PC-3 (cell line): ENCODE measurements around the gene PACS1. TPM values are rescaled to one million over a fixed set of nuclear protein-coding genes. Genes with fewer than 3 reads are reported as not detected.
"Not testable (repeated sequence)": the region's sequence is repeated elsewhere in the genome, so short reads cannot be mapped to it uniquely, and the experiment has no call there.

Source experiments
- ATAC-seq: fragments of 200-7000 bp; cut with Tn5 transposase; 2 replicates; pipeline ENCODE4 v1.9.1; 2020; ENCODE audit warnings: mild to moderate bottlenecking, moderate library complexity
- BruUV-seq: library from RNA; stranded (reverse); fragments of 400-500 nt; replicated peaks from 2 replicates; lab custom pipeline; 2021; lab: Mats Ljungman, UMichigan
- CTCF ChIA-PET: fragments of 300-600 bp; sonication (Branson Sonifier 250); formaldehyde crosslinking; loops from one replicate; lab custom pipeline; 2022; ENCODE audit warnings: antibody characterized with exemption; lab: Charles Lee
- POLR2A ChIA-PET: fragments of 300-600 bp; sonication (Branson Sonifier 250); formaldehyde crosslinking; loops from one replicate; lab custom pipeline; 2022; ENCODE audit warnings: antibody characterized with exemption; ENCODE audit not compliant: unreplicated experiment; lab: Charles Lee
- DNase-seq: peaks from one replicate; pipeline ENCODE4 v3.0.0-alpha.2; 2015
- H2AFZ ChIP-seq: fragments of 300-600 bp; sonication (generic); 2 replicates; pipeline ENCODE4 v1.6.0; 2016; ENCODE audit warnings: antibody characterized with exemption, low read length
- H3F3A ChIP-seq: fragments of 300-600 bp; sonication (generic); one replicate; pipeline ENCODE4 v1.6.0; 2017; ENCODE audit warnings: antibody characterized with exemption, low read length, control low read depth, mild to moderate bottlenecking; ENCODE audit not compliant: unreplicated experiment
- H3K27ac ChIP-seq: fragments of 300-600 bp; sonication (generic); 2 replicates; pipeline ENCODE4 v1.5.1; 2016; ENCODE audit warnings: mild to moderate bottlenecking, low read length
- H3K27me3 ChIP-seq: fragments of 300-600 bp; sonication (generic); 2 replicates; pipeline ENCODE4 v1.6.1; 2016; ENCODE audit warnings: low read length, mixed read lengths
- H3K36me3 ChIP-seq: fragments of 300-600 bp; sonication (generic); 2 replicates; pipeline ENCODE4 v1.6.1; 2016; ENCODE audit warnings: low read depth, mixed run types, low read length, mixed read lengths
- H3K4me1 ChIP-seq: fragments of 300-600 bp; sonication (generic); 2 replicates; pipeline ENCODE4 v1.5.1; 2016; ENCODE audit warnings: low read length; ENCODE audit not compliant: insufficient read depth
- H3K4me2 ChIP-seq: fragments of 300-600 bp; sonication (generic); 2 replicates; pipeline ENCODE4 v1.6.0; 2016; ENCODE audit warnings: low read length
- H3K4me3 ChIP-seq: fragments of 300-600 bp; sonication (generic); 2 replicates; pipeline ENCODE4 v1.5.1; 2016; ENCODE audit warnings: mild to moderate bottlenecking, low read length, mixed read lengths
- H3K79me2 ChIP-seq: fragments of 300-600 bp; sonication (generic); 2 replicates; pipeline ENCODE4 v1.6.1; 2017; ENCODE audit warnings: low read length, mixed read lengths
- H3K9ac ChIP-seq: fragments of 300-600 bp; sonication (generic); 2 replicates; pipeline ENCODE4 v1.6.0; 2016; ENCODE audit warnings: mild to moderate bottlenecking, low read length
- H3K9me2 ChIP-seq: fragments of 300-600 bp; sonication (generic); replicated peaks from 2 replicates; pipeline ENCODE4 v1.6.1; 2016; ENCODE audit warnings: mixed run types, low read length, mixed read lengths
- H3K9me3 ChIP-seq: fragments of 300-600 bp; sonication (generic); 2 replicates; pipeline ENCODE4 v1.6.1; 2016; ENCODE audit warnings: low read length, mixed read lengths
- H4K20me1 ChIP-seq: fragments of 300-600 bp; sonication (generic); 2 replicates; pipeline ENCODE4 v1.6.1; 2016; ENCODE audit warnings: low read length, mixed read lengths
- EZH2 ChIP-seq: fragments of 300-600 bp; sonication (generic); IDR thresholded peaks from one replicate; pipeline ENCODE4 v1.6.1; 2017; ENCODE audit warnings: antibody characterized with exemption, mild to moderate bottlenecking, low read length; ENCODE audit not compliant: unreplicated experiment
- EZH2phosphoT487 ChIP-seq: fragments of 300-600 bp; sonication (generic); IDR thresholded peaks from 2 replicates; pipeline ENCODE4 v1.6.1; 2018; ENCODE audit warnings: mild to moderate bottlenecking, antibody characterized with exemption, low read length, borderline replicate concordance
- intact Hi-C: fragments of 100-400 bp; cut with micrococcal nuclease; formaldehyde crosslinking; loops from 2 replicates; pipeline ENCODE4 v1.9.0; 2023
- total RNA-seq: library from RNA; depleted of rRNA; stranded (reverse); fragments of >200 nt; gene quantifications from 2 replicates; pipeline ENCODE4 v1.2.3, GENCODE V29; 2014
- TF ChIP-seq, protein P1 (sequence below): fragments of 300-600 bp; sonication (generic); conservative IDR thresholded peaks from 2 replicates; pipeline ENCODE4 v1.5.1; 2017; ENCODE audit warnings: antibody characterized with exemption, low read depth, mild to moderate bottlenecking, low read length

The PACS1 gene
- total RNA-seq, 1 experiment from 2014 or later, result 28.7 TPM

DNA sequence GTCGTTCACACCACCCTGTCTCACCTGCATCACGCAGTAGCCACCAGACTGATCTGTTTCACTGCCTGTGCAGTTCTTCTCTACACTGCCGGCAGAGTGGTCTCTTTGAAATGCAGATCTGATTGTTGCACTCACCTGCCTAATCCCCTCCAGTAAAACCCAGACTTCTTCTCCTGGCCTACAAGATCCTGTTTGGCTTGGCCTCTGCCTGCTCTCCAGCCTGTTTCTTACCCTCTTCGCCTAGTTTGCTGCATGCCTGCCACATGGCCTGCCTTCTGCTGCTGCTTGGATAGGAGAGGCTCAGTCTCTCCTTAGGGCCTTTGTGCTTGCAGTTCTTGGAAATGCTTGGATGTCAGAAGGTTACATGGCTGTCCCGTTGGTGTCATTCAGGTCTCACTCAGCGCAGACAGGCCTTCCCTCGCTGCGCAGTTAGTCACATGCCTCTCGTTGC, 42.0 kb downstream of the PACS1 start:
- H3K79me2 ChIP-seq, result peaks cover 73% of the 10 kb centered on the region
- ChIA-PET POLR2A (no interaction called here), CTCF (no interaction called here)
- peak overlapping the region; percentile 60 for H3K9ac ChIP-seq
- no peaks in the 10 kb centered on the region for H4K20me1 ChIP-seq
- H3K9me2 ChIP-seq, result no peaks in the 10 kb centered on the region
- no peaks in the 10 kb centered on the region for H3K9me3 ChIP-seq
- no peak for DNase-seq
- no TSS peak for BruUV-seq
- ATAC-seq, result no peak
- H3K27ac ChIP-seq, result peak overlapping the region; percentile 95
- peaks cover 18% of the 10 kb centered on the region for H3F3A ChIP-seq
- peak overlapping the region; percentile 83 for H3K4me2 ChIP-seq
- no peaks in the 10 kb centered on the region for H3K36me3 ChIP-seq
- no peak for TF ChIP-seq EZH2
- TF ChIP-seq, protein P1, sequence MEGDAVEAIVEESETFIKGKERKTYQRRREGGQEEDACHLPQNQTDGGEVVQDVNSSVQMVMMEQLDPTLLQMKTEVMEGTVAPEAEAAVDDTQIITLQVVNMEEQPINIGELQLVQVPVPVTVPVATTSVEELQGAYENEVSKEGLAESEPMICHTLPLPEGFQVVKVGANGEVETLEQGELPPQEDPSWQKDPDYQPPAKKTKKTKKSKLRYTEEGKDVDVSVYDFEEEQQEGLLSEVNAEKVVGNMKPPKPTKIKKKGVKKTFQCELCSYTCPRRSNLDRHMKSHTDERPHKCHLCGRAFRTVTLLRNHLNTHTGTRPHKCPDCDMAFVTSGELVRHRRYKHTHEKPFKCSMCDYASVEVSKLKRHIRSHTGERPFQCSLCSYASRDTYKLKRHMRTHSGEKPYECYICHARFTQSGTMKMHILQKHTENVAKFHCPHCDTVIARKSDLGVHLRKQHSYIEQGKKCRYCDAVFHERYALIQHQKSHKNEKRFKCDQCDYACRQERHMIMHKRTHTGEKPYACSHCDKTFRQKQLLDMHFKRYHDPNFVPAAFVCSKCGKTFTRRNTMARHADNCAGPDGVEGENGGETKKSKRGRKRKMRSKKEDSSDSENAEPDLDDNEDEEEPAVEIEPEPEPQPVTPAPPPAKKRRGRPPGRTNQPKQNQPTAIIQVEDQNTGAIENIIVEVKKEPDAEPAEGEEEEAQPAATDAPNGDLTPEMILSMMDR, result no peak
- TF ChIP-seq EZH2phosphoT487, result no peak
- H3K27me3 ChIP-seq, result no peaks in the 10 kb centered on the region
- no peak overlapping the region for H2AFZ ChIP-seq
- intact Hi-C loops, result loop anchor here (5.0 kb wide), 1 partner anchor 40 kb away; the partner anchor contains the start of gene PACS1
- peaks cover 62% of the 10 kb centered on the region for H3K4me1 ChIP-seq
- H3K4me3 ChIP-seq, result peak overlapping the region; percentile 54

DNA sequence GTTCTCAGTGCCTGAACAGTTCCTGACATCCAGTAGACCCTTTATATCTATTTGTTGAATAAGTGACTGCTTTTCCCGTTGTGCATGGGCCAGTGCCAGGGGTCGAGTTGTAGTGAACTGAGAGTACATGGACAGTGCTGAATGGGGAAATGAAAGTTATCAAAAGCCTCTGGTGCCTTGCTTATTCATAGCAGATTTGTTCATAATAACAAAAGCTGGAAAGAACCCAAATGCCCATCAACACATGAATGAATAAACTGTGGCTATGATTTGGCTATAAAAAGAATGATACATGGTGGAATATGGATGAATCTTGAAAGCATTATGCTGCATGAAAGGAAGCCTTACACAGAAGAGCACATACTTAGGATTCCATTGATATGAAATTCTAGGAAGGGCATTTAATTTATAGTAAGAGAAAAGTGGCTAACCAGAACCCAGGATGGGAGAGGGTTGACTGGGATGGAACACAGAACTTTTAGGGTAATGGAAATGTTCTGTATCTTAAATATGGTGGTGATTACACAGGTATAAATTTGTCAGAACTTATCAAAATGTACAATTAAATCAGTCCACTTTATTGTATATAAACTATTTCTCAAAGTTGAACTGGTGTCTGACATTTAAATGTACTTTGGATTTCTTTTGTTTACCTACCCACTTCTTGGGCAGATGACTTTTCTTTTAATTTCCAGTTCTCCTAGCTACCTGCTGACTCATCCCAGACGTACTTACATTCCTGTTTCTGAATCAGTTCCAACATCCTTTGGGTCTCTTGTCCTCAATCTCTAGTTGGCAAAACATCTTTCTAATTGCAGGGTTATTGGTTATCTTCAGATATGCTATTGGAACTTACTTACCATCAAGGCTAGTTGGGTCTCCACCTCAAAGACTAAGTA, 42.8 kb downstream of the PACS1 start:
- BruUV-seq, result no TSS peak
- Histone ChIP-seq H3K27me3 (no peaks in the 10 kb centered on the region), H3K9ac (peak overlapping the region; percentile 60), H3K4me3 (peak overlapping the region; percentile 54), H4K20me1 (no peaks in the 10 kb centered on the region), H3K79me2 (peaks cover 72% of the 10 kb centered on the region), H2AFZ (no peak overlapping the region), H3F3A (peaks cover 18% of the 10 kb centered on the region), H3K9me3 (no peaks in the 10 kb centered on the region), H3K36me3 (no peaks in the 10 kb centered on the region), H3K27ac (peak overlapping the region; percentile 95), H3K4me1 (peaks cover 56% of the 10 kb centered on the region), H3K4me2 (peak overlapping the region; percentile 83), H3K9me2 (no peaks in the 10 kb centered on the region)
- DNase-seq (peak; percentile 98), ATAC-seq (peak; percentile 85)
- TF ChIP-seq EZH2 (no peak), EZH2phosphoT487 (no peak)
- TF ChIP-seq, protein P1, result no peak
- POLR2A ChIA-PET, result interaction anchor here (0.5 kb wide), 1 partner anchor 42 kb away, joined by 3 read pairs; no protein-coding TSS in a partner anchor
- intact Hi-C loops, result loop anchor here (5.0 kb wide), 1 partner anchor 41 kb away; the partner anchor contains the start of gene PACS1
- CTCF ChIA-PET, result no interaction called here

DNA sequence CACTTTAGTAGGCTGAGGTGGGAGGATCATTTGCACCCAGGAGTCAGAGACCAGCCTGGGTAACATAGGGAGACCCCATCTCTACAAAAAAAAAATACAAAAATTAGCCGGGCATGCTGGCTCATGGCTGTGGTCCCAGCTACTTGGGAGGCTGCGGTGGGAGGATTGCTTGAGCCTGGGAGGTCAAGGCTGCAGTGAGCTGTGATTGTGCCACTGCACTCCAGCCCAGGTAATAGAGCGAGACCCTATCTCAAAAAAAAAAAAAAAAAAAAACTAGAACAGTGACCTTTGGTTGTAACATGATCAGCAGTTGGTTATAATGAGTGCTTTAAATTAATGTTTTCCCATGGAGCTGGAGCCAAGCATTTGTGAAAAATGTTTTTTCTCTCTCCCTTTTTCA, 44.9 kb downstream of the PACS1 start:
- peaks cover 65% of the 10 kb centered on the region for H3K79me2 ChIP-seq
- ATAC-seq, H3K27me3 ChIP-seq, H3K9me2 ChIP-seq, POLR2A ChIA-PET, H3K4me2 ChIP-seq, H4K20me1 ChIP-seq, BruUV-seq, CTCF ChIA-PET, H3K4me3 ChIP-seq, H2AFZ ChIP-seq, H3K9me3 ChIP-seq, DNase-seq, H3K36me3 ChIP-seq: not testable (repeated sequence)
- H3K27ac ChIP-seq, result peak overlapping the region; percentile 95
- intact Hi-C loops, result loop anchor here (5.0 kb wide), 1 partner anchor 43 kb away; the partner anchor contains the start of gene PACS1
- H3F3A ChIP-seq, result peaks cover 26% of the 10 kb centered on the region
- peaks cover 64% of the 10 kb centered on the region for H3K4me1 ChIP-seq
- H3K9ac ChIP-seq, result peak overlapping the region; percentile 60; the same call in 1 of the 2 replicates
